AG08396 (cell line): Measurements from ENCODE around the gene TRAF3.
A peak's percentile ranks its signal among the peaks of the same experiment; 100 is the strongest.

Source experiments
- DNase-seq: peaks from one replicate; pipeline ENCODE4 v3.0.0; 2012; ENCODE audit warnings: low spot score, mixed read lengths

The TRAF3 gene

DNA sequence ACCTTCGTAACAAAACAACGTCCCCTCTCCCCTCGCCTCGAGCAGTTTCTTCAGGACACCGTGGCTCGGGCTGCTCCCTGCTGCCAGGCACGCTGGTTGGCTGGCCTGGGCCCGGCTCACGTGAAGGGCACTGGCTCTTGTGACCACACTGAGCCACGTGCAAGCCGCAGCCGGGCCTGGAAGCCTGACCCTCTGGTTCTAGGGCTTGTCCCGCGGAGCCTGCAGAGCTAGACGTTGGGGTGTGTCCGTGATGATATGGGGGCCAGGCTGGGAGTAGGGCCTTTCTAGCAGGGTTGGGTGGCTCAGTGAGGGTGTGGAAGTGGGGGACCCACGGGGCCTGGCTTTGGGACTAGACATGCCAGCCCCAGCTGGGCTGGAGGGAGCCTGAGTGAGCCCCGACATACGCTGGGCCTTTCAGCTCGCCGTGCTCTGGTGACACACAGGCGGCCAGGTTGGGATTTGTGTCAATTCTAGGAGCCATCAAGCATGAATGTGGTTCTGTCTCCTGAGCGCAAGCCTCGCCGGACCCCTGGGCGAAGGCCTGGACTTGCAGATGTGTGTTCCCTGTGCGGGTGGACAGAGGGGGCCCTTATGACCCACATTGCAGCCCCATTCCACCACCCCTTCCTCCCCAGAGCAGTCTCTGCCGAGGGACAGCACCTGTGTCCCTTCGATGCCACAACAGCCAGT is 131.7 kb downstream of the TRAF3 start:
- no peak for DNase-seq

DNA sequence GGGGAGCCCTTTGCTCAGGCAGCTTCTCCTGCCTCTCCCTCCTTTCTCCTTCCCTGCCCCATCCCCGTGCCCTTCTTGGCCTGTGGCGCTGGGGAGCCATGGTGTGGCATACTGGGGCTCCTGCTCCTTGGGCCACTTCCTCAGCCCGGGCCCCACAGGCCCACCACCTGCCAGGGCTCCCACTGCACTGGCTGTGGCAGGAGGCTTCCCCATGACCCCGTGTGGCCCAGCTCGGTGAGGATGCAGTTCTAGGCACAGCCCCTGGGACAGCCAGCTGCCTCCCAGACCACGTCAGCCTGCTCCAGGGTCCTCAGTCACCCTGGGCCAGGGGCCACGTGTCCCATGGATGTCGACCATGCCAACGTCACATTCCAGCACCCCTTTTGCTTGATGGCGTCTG is 132.2 kb downstream of the TRAF3 start:
- no peak for DNase-seq

DNA sequence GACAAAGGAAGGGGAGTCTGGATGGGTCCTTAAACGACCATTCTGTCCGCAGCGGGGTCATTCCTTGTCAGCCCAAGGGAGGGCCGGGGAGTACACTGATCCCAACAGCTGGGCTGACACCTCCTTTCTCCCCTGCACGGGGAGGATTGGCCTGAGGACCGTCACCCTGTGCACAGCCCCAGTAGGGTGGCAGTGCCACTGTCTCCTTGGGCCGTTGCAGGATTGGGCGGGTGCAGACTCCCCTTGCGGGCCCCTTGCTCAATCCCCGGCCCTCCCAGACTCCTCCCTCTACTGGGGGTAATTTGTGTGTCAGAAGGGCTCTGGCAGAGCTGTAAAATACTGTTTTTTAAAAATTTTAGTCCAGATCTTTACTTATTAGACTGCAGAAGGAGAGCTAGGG is 132.7 kb downstream of the TRAF3 start:
- no peak for DNase-seq

DNA sequence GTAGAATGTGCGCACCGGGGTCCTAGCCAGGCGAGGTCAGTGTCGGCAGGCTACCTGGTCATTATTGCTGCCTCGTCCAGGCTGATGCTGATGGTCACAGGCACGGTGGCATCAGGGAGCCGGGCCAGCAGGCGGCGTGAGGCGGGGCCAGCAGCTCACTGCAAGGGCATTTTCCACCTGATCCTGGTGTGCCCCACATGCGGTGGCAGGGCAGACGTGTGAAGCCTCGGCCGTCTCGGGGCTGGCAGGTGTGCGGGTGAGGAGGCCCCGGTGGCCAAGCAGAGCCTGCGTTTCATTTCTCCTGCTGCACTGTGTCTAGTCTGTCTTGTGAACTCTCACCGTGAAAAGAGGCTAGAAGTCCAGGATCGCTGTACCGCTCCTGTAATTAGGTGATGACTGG is 133.2 kb downstream of the TRAF3 start:
- DNase-seq: no peak

DNA sequence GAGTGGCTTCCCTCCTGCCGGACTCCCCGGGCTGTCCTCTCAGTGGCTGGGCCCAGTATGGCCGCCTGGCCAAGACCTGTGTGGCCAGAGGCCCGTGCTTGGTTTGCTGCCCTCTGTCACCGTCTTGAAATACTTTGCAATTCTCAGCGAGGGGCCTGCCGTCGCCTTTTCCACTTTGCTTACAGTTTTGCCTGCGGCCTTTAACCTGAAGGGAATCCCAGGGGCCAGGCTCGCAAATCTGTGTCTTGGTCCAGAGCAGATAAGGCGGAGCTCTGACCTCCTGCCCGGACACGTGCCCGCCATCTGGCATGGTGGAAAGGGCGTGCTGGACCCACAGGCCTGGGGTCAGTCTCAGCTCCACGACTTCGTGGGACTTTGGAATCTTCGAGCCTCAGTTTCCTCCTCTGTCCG is 134.3 kb downstream of the TRAF3 start:
- DNase-seq: no peak

DNA sequence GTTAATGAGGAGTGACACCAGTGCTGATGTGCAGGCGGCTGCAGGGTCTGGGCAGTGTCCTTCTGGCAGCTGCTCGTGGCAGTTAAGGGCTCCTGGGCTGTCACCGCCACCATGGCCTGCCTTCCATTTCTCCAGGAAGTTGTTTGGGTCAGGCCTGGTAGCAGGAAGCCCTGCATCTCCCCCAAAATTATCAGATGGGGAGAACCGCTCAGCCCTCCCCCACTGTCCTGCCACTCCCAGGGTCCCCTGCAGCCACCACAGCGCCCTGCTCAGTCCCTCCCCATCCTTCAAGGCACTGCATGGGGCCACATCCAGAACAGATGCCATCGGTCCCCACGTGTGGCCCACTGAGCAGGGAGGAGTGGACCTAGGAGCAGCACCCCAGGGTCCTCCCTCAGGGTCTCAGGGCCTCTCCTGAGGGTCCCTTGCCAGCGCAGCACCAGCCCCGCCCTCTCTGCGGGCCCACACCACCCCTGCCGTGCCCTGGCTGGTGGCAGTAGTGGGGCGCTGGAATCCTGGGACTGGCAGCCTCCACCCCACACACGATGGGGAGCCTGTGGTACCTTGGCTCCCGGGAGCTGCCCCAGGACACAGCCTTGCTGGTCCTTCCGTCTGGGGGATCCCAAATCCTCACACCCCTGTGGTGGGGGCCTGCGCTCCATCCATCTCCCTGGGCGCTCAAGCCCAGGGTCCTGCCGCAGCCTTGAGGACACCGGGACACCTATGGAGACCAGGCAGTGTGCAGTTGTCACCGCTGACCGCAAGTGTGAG is 134.9 kb downstream of the TRAF3 start:
- DNase-seq: no peak

DNA sequence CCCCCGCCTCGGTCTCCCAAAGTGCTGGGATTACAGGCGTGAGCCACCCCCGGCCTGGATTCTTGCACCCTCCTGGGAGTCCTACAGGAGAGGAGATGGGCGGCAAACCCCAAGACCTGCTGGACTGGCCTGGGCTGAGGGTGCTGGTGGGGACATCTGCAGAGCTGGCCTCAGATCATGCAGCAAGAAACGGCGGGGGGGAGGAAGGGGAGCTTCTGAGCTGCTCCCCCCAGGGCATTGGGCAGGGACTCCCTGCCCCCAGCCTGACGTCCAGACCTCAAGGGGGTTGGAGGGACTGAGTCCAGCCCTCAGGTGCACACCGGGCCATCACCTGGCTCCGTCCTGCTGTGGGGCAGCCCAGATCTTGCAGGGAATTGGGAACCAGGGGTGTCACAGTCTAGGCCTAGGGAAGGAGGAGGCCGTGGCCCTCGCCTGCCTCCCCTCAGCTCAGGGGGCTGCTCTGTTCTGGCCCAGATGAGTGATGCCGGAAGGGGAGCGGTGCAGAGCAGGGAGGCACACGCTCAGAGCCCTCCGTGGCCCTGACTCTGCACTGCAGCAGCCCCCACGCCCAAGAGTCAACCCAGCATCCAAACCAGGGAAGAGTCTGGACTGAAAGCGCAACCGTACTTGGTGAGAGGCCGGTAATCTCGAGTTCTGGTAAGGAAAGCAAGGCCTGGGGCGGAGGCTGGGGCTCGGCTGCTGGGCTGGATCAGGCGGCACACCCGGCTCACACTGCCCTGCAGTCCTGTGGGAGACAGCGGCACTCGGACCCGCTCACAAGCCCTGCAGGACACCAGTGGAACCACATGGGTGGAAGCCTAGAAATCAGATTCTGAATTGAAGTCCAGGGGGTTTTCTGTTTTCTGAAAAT is 136.3 kb downstream of the TRAF3 start:
- no peak for DNase-seq

DNA sequence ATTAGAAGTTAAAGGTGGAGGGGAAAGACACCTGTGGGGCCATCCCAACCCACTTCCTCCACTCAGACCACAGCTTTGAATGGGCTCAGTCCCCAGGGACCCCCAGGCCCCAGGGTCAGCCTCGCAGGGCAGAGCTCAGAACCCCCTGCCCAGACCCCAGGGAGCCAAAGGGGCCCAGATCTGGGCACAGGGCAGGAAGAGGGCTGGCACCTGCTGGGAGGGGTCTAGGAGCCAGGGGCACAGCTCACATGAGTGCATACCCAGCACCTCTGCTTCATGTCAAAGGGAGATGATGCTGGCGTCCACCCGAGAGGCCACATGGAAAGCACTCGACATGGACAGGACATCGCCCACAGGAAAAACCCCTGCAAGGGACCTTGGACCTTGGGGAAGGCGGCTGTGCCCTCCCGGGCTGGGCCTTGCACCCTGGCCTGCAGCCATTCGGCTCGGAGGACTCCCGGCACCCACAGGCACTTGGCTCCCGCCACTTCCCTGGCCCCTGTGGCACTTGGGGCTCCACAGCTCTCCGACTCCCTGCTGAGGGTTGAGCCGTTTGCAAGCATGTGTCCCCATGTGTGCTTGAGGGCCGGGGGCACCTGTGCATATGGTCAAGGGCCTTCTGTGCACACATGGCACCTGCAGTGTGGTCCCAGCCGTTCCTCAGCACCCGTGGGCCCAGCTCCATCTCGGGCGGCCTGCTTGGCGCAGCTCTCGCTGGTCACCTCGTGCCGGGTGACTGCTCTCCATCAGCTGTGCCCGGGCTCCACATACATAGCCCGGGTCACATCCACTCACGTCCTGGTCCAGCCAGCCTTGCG is 137.4 kb downstream of the TRAF3 start:
- no peak for DNase-seq

DNA sequence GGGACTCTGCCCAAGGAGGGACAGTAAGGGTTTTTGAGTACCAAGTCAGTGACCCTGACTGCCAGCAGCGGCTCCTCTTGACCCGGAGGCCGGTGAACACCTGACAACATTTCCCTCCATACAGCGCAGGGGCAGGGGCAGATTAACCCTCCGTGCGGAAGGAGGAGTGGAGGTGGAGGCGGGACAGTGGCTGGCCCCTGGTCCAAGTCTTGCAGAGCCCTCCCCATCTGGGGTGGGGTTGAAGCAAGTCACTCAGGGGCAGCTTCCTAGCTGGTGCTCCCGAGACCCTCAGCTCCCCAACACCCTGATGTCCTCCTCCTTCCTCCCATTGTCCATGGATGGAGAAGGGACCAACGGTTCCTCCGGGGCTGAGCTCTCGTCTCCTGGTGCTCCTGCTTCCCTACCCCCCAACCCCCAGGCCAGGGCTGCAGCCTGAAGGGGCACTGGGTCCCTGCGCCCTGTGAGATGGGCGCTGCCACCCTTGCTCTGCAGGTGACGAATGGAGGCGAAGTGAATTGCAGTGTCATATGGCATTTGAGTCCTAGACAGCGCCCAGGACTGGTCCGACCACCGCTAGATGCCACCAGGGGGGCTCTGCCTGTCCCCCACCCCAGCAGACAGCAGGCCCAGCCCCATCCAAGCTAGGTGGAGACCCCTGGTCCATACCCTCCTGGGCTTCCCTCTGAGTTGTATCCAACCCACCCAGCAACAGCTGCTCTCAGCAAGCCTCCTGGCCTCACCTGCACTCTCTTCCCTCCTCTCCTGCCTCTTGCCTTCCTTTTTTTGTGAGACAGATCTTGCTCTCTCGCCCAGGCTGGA is 138.3 kb downstream of the TRAF3 start:
- DNase-seq: no peak

DNA sequence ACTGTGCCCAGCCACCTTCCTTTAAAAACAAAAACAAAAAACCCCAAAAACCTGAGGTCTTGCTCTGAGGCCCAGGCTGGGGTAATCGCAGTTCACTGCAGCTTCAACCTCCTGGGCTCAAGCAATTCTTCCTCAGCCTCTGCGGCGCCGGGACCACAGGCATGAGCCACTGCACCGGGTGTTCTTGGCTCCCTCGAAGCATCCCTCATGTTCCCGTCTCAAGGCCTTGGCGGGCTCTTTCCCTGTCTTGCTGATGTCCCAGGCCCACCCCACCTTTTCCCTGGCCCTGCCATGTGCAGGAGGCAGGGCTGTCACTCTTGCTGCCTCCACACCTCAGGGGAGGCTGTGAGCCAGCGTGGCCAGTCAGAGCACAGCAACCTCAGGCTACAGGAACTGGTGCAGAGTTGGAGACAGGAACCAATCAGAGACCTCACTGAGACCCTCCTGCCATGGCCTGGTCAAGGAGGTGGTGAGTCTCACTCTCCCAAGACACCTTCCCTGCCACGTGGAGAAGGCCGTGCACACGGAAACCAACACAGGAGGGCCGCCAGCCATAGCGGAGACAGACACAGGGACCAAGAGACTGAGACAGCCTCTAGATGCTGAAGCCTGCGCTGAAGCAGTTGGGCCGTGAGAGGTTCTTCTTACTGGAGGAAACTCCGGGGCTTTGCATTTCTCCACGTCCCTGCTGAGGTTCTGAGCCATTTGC is 139.3 kb downstream of the TRAF3 start:
- DNase-seq: no peak

DNA sequence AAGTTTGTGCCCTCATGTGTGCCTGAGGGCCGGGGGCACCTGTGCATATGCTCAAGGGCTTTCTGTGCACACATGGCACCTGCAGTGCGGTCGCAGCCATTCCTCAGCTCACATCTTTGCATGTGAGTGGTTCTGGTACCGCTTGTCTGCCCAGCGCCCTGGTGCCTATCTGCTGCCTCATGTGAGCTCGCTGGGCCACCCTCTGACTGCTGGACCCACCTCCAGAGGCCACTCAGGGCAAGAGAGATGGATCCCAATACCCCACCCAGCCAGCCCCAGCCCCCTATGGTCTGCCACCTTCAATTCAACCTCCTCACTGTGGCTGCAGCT is 139.8 kb downstream of the TRAF3 start:
- no peak for DNase-seq

DNA sequence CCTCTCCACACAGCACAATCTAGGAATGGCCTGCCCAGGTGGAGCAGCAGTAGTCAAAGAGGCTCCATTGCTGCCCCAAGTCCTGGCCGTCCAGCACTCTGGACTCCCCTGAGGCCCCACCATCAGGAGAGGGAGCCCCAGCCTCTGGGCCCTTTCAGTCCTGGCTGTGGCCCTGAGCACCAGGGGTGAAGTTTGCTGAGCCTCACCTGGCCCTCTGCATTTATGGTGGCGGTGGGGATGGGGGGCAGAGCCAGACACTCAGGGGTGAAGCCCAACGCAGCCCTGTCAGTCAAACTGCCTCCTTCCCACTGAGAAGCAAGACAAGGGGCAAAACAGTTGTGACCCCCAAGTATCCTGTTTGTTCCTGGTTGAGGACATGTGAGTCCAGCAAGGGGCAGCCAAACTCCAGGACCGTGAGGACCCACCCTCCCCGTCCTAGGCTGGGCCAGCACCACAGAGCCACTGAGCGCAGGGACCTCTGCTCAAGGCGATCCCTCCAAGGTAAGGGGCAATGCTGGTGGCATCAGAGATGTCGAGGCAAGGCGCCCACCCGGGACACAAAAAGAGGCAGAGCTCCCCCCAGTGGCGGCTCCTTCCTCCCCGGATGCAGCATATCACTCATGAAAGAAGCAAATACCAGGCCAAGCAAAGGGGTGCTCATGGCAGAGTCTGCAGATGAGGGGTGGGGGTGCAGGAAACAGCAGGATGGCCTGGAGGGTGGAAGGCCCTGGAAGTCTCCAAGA is 140.4 kb downstream of the TRAF3 start:
- DNase-seq: peak; percentile 84

DNA sequence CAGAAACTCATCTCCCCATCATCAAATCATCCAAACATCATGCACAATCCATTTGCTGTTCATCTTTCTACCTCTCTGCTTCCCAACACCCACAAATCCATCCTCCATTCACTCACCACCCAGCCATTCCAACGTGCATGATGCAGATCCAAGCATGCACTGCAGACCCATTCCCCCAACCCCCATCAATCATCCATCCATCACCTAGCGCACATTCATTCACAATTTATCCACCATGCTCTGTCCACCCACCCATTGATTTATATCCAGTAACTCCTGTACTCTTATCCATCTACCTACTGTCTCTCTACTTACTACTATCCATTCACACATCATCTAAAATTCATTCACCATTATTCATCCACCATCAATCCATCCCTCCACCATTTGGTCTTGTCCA is 141.2 kb downstream of the TRAF3 start:
- no peak for DNase-seq

DNA sequence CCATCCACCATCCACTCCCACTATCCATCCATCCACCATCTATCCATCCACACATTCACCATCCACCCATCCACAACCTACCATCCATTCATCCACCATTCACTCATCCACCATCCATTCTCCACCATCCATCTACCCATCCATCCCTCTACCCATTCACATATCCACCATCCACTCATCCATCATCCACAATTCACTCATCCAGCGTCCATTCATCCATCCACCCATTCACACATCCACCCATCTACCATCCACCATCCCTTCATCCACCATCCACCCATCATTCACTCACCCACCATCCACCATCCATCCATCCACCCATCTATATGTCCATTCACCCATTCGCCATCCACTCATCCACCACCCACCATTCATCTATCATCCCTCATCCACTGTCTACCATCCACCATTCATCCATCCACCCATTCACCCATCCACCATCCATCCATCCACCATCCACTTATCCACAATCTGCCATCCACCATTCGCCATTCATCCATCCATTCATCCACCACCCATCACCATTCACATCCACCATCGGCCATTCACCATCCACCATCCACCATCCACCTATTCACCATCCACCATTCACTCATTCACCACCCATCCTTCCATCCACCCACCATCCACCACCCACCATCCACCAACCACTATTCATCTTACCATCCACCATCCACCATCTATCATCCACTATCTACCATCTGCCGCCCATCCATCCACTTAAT is 143.2 kb downstream of the TRAF3 start:
- DNase-seq: no peak

DNA sequence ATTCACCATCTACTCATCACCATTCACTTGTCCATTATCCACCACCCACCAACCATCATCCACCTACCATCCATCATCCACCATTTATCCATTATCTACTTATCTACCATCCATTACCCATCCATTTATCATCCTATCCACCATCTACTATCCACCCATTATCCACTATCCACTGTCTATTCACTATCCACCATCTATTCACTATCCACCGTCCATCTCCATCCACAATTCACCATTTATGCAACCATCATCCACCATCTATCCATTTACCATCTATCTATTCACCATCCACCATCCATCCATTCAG is 143.7 kb downstream of the TRAF3 start:
- DNase-seq: no peak

DNA sequence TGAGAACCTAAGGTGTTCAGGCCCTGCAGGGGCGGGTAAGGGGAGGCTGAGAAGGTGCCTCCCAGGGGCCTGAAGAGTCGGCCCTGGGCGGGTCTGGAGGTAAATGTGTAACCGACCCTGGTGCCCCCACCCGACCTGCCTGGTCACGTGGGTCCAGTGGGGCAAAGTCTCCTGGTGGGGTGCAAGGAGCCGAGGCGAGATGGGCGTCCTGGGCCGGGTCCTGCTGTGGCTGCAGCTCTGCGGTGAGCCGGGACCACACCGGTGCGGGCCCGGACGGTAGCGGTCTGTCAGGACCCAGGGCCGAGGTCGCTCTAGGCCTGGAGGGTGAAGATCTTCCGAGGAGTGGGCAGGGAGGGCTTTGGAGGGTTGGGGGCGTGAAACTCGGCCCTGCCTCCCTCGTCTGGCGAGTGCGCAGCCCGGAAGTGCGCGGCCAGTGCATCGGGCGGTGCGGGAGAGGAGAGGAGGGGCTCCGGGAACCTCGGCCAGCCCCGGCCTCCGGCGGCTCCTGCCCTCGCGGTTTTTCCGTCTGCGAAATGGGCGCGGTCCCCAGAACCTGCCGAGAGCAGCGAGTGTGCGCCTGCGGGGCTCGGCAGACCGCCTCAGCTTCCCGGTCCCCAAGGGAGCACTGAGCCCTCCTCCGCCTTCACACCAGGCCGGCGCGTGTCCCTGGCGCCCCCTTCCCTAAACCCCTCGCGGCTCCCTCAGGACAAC is 145.4 kb downstream of the TRAF3 start, which contains the start of gene AMN:
AMN (plus strand) TSS at position 174 of the 711 bp plus-strand sequence; CDS start at position 200, 26 bp downstream.
- DNase-seq: no peak

DNA sequence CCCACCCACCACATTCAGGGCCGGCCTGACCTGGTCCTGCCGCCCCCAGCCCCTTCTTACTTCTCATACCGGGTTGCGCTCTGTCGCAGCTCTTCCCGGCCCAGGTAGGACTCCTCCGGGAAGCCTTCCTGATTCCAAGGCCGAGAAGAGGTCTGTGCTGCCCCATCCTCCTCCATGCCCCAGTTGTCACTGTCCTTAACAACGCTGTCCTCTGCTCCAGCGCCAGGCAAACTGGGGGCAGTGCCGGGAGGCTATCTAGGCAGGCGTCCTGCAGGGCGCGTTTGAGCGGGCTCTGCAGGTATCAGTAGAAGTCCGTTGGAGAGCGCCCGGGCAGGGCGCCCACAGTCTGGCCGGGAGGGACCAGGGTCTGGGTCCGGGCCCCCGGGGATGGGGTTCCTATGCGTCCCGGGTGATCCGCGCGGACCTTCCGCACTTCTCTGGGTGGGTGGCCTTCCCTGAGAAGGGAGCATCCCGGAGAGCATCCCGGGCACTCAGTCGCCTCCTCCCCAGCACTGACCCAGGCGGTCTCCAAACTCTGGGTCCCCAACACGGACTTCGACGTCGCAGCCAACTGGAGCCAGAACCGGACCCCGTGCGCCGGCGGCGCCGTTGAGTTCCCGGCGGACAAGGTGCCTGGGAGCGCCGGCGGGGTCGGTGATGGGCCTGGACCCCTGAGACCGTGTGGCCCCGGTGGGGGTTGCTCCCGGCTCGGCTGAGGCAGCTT is 146.1 kb downstream of the TRAF3 start:
- DNase-seq: no peak
